ENCODE measurements around the gene SREBF1.

The SREBF1 gene

GRCh38 chr17:17849147-17849820 lies 12.5 kb upstream of the SREBF1 start:
- ChIA-PET CTCF (interaction anchor here (0.7 to 9.0 kb wide), 4 partner anchors 8 to 36 kb away, joined by 3 to 82 read pairs (median 4); partner anchors contain the start of gene SREBF1), POLR2A (no interaction called here)
- TF ChIP-seq CTCF (IDR thresholded peaks at IDR 0.05; ENCODE audit: insufficient read depth, low read length, missing control alignments), result no peak
- DNase-seq (ENCODE audit: low read depth, low spot score), result no peak
- no peak overlapping the region for H3K4me3 ChIP-seq (ENCODE audit: low read depth, low read length)

GRCh38 chr17:17848311-17849082 lies 11.7 kb upstream of the SREBF1 start:
- no peak for DNase-seq (ENCODE audit: low read depth, low spot score)
- no peak overlapping the region for H3K4me3 ChIP-seq (ENCODE audit: low read depth, low read length)
- POLR2A ChIA-PET, result interaction anchor here (0.7 kb wide), 1 partner anchor 12 kb away, joined by 3 read pairs; no protein-coding TSS in a partner anchor
- TF ChIP-seq CTCF (IDR thresholded peaks at IDR 0.05; ENCODE audit: insufficient read depth, low read length, missing control alignments), result no peak
- CTCF ChIA-PET, result interaction anchor here (1.1 to 9.0 kb wide), 5 partner anchors 7 to 168 kb away, joined by 3 to 82 read pairs (median 4); partner anchors contain the start of gene SREBF1

DNA sequence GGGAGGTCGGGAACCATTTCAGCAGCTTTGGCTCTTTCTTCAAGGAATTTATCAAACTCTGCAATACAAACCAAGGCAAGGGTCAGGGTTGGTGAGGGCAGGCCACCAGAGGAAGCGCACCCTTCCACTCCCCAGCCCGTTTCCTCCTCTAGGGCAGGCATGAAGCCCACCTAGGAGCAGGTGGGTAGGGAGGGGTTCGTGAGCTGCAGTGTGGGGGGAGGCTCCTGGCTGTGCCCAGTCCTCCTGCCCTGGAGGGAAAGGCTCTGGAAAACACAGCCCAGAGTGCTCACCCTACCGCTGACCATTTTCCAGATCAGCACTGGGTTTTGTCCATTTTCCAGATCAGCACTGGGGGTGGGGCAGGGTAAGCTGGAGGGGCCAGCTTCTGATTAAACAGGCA lies 10.9 kb upstream of the SREBF1 start:
- CTCF ChIA-PET, result interaction anchor here (1.2 to 9.0 kb wide), 3 partner anchors 13 to 167 kb away, joined by 3 to 82 read pairs (median 4); no protein-coding TSS in a partner anchor
- POLR2A ChIA-PET, result interaction anchor here (0.7 kb wide), 2 partner anchors 12 to 73 kb away, joined by 3 read pairs; no protein-coding TSS in a partner anchor
- H3K4me3 ChIP-seq (ENCODE audit: low read depth, low read length), result no peak overlapping the region
- no peak for TF ChIP-seq CTCF (IDR thresholded peaks at IDR 0.05; ENCODE audit: insufficient read depth, low read length, missing control alignments)
- no peak for DNase-seq (ENCODE audit: low read depth, low spot score)

DNA sequence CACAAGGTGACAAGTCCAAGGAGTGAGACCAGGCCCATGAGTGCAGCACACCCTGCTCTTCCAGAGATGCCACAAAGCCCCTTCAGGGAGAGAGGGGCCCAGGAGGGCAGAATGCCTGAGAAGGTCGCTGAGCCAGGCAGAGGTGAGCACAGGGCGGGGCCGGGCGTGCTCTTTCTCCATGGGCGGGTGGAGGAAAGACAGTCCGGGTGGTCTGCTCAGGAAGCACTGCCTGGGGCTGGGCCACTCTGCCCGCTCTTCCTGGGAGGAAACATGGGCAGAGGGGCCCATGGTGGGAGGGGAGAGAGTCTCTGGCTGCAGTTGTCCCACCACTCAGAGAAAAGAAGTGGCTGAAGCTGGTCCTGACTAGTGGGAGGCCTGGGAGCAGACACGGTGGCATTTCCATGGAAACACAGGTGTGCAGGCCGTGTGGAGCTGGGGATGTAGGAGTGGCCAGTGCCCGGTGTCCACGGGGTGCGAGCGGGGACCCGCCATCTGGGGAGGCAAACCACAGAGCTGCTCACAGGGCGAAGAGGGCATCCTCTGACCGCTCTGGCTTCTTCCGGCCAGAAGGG lies 10.4 kb upstream of the SREBF1 start:
- no peak overlapping the region for H3K4me3 ChIP-seq (ENCODE audit: low read depth, low read length)
- ChIA-PET POLR2A (interaction anchor here (0.7 kb wide), 1 partner anchor 74 kb away, joined by 3 read pairs; no protein-coding TSS in a partner anchor), CTCF (interaction anchor here (1.2 to 9.0 kb wide), 3 partner anchors 13 to 167 kb away, joined by 3 to 82 read pairs (median 4); no protein-coding TSS in a partner anchor)
- DNase-seq (ENCODE audit: low read depth, low spot score), result no peak
- no peak for TF ChIP-seq CTCF (IDR thresholded peaks at IDR 0.05; ENCODE audit: insufficient read depth, low read length, missing control alignments)

- TF ChIP-seq CTCF (IDR thresholded peaks at IDR 0.05; ENCODE audit: insufficient read depth, low read length, missing control alignments), result no peak
- ChIA-PET POLR2A (no interaction called here), CTCF (interaction anchor here (9.0 kb wide), 1 partner anchor 14 kb away, joined by 82 read pairs; no protein-coding TSS in a partner anchor)
- H3K4me3 ChIP-seq (ENCODE audit: low read depth, low read length), result no peak overlapping the region
- no peak for DNase-seq (ENCODE audit: low read depth, low spot score)
These were observed 9.9 kb upstream of the SREBF1 start for GRCh38 chr17:17846645-17847044.

All from AG04449 (cell line).